Omental fat pad (tissue), 4 donors: ENCODE results near the gene TMOD3. TPM values are rescaled to one million over a fixed set of nuclear protein-coding genes. Genes with fewer than 3 reads are reported as not detected.

Experiments
- ATAC-seq: fragments of 150-250 bp; one replicate; pipeline ENCODE4 v1.9.1; 2016; ENCODE audit warnings: mild to moderate bottlenecking, moderate library complexity; ENCODE audit not compliant: low FRiP score
- DNase-seq: peaks from one replicate; pipeline ENCODE4 v3.0.0-alpha.2; 2019; ENCODE audit warnings: low spot score
- CTCF ChIP-seq, 3 donors: fragments of 450-650 bp; IDR thresholded peaks; one replicate each; pipeline ENCODE4 v1.5.1; 2016 to 2017; ENCODE audit warnings: antibody characterized with exemption in 3 of 3, mild to moderate bottlenecking in 3 of 3, moderate library complexity in 2 of 3
- total RNA-seq, 4 donors: library from RNA; depleted of rRNA; stranded (reverse); fragments of >200 nt; gene quantifications; one replicate each; pipeline ENCODE4 v1.1.0, GENCODE V29; 2016

The TMOD3 gene
- total RNA-seq, 4 donors from 2014 or later: 25.7 to 47.0 (median 37.3) TPM

DNA sequence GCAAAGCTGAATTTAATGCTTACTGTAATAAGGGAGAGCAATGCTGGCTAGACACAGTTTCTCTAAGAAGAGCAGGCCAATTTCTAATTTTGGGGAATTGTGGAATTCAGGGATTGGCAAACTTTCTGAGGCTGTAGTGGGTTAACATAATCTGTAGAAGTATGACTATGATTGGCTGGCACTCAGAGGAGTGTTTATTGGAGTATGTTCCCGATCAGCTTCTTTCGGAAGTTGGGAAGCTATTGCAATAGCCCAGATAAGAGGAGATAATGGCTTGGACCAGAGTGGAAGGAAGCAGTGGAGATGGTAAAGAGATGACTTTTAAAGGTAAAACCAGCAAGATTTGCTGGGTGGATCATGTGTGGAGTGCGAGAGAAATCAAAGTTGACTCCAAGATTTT lies 19.4 kb downstream of the TMOD3 start:
- DNase-seq (no peak), ATAC-seq (no peak)
- TF ChIP-seq CTCF (IDR thresholded peaks at IDR 0.05): no peak

DNA sequence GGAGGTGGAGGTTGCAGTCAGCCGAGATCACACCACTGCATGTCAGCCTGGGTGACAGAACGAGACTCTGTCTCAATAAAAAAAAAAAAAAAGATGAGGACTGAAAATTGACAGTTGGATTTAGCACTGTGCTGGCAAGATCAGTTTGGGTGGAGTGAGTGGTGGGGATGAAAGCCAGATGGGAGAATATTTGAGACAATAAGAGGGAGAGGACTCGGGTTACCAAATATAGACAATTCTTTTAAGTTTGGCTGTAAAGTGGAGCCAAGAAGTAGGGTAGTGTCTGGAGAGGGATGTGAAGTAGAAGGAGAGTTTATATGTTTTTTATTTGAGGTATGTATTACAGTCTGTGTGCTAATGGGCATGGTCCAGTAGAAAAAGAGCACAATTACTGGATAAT lies 20.4 kb downstream of the TMOD3 start:
- DNase-seq (no peak), ATAC-seq (no peak)
- TF ChIP-seq CTCF (IDR thresholded peaks at IDR 0.05): no peak

DNA sequence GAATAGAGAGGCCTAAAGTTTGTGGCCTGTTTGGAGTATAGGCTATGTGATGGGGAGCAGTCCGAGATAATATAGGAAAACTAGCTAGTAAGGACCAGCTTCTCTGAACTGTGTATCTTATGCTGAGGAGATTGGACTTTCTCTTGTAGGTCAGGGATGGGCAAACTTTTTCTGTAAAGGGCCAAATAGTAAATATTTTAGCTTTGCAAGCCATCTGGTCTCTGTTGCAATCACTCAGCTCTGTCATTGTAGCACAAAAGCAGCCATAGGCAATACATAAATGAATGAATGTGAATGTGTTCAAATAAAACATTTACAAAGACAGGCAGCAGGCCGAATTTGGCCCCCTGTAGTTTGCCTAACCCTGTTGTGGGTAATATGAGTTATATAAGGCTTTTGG lies 24.5 kb downstream of the TMOD3 start:
- ATAC-seq (no peak), DNase-seq (no peak)
- no peak for TF ChIP-seq CTCF (IDR thresholded peaks at IDR 0.05)

GRCh38 chr15:51855612-51856011 lies 26.2 kb downstream of the TMOD3 start:
- TF ChIP-seq CTCF (IDR thresholded peaks at IDR 0.05): no peak
- DNase-seq (no peak), ATAC-seq (no peak)

DNA sequence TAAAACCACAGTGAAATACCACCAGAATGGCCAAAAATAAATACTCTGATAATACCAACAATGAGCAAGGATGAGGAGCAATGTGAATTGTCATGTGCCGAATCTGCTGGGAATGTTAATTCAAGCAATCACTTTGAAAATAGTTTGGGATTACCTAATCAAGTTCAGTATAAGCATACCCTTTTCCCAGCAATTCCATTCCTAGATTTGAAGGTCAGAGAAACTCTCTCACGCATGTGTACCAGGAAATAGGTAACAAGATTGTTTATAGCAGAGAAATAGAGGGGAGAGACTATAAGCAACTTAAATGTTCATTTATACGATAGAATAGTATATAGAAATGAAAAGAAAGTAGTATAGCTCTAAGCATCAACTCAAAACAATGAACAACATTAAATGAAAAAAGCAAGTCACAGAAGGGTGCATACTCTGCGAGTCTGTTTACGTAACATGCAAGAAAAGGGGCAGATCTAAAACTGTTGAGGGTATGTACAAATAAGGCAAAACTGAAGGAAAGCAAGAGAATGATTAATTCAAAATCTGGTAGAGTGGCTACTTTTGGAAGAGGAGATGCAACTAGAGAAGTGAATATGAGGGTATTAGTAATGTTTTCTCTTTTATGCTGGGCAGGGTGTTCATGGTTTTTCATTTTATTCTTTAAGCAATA lies 27.4 kb downstream of the TMOD3 start:
- TF ChIP-seq CTCF (IDR thresholded peaks at IDR 0.05): no peak
- no peak for DNase-seq
- no peak for ATAC-seq

- DNase-seq: no peak
- no peak for TF ChIP-seq CTCF (IDR thresholded peaks at IDR 0.05)
- ATAC-seq: no peak
These were observed 32.3 kb downstream of the TMOD3 start for GRCh38 chr15:51861557-51862359.

- DNase-seq: no peak
These were observed 33.7 kb downstream of the TMOD3 start for GRCh38 chr15:51863131-51863530.

More at GRCh38 chr15:51863131-51863530, 33.7 kb downstream of the TMOD3 start:
- ATAC-seq: no peak
- TF ChIP-seq CTCF (IDR thresholded peaks at IDR 0.05): no peak
